PFSK-1 (cell line): ENCODE data around the gene KCNG4.

Experiments used
- POLR2AphosphoS5 ChIP-seq: IDR thresholded peaks from 2 replicates; pipeline ENCODE4 v1.6.1; 2012; ENCODE audit warnings: low read depth, mild to moderate bottlenecking, control low read depth, low read length, moderate library complexity
- TAF1 ChIP-seq: IDR thresholded peaks from 2 replicates; pipeline ENCODE4 v1.6.1; 2012; ENCODE audit warnings: low read length, control low read depth, borderline replicate concordance; ENCODE audit not compliant: insufficient read depth

GRCh38 chr16:84207879-84208278 is 31.9 kb downstream of the KCNG4 start:
- TF ChIP-seq POLR2AphosphoS5 (no peak), TAF1 (no peak)
